NCI-H2081 (cell line): ENCODE data around the gene HSPA8.
"Not testable (repeated sequence)": the region's sequence is repeated elsewhere in the genome, so short reads cannot be mapped to it uniquely, and the experiment has no call there.

Experiments
- DNase-seq, 2 experiments: peaks; one replicate each; lab custom pipeline; 2025; lab: John Stamatoyannopoulos, UW

HSPA8 gene

DNA sequence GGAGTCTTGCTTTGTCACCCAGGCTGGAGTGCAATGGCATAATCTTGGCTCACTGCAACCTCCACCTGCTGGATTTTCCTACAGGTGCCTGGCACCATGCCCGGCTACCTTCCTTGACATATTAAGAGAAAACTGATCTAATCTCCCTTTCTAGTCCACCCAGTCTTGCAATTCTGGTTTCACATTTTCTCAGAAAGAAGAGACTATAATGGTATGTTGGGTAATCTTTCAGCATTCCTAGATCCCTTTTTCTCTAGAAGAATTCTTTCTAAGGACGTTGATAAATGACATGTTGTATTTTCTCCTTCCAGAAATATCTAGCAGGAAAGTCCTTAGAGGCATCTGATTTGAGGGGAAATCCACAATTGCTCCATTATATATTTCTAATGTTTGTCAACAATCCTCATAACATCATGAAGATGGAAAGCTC is 10.4 kb upstream of the HSPA8 start:
- peak in 1 of 2 experiments; percentile 29 for DNase-seq

DNA sequence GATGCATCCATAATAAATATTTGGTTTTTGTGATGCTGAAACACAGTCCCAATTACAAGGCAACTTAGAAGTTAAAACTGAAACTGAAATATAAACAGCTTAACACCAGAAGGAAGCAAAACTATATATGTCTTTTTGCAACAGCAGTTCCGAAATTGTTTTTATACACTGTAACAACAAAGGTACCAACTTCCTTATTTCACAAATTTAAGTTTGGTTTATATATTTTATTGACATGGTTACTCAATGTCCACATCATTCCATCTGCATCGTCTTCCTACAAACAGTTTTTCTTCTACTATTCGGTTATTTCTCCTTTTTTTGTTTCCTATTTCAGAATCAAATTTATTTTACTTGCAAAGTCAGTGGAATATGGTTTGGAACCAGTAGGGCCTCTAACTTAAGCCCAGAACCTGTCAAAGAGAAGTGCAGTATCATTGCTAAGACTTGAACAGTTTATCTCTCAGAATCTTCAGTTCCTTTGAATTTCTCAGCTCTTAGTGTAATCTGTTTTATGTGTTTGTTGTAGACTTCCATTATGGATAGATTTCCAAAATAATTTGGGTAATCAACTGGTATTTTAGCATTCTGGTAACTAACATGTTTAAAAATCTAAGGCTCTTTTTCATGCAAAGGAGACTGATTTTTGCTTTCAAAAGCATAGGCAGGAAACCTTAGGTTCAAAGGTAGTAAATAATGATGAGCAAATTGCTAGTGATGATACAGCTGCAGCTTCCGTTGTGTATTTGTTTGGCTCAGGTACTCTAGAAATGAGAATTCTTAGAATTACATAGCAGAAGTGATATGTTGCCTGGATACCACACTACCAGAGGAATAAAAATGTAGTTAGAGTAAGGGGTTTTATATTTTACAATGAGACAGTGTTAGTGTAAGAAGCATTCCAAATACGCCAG is 8.2 kb upstream of the HSPA8 start:
- DNase-seq, result no peak

DNA sequence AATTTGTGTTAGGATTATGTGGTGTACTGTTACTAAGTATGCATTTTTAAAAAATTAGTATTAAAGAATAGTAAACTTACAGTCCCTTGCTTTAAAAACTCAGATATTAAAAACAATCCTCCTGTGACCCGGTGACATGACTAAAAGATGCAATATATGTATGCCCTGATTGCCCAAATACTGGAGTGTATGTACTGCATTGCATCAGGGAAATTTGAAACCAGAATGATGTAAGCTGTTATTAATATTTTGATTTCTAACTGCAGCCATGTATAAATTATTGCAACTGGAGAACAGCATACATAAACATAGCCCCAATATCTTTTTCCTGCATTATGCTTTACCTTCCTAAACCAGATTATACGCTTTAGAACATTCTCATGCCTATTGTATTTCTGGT is 3.7 kb upstream of the HSPA8 start:
- no peak for DNase-seq

DNA sequence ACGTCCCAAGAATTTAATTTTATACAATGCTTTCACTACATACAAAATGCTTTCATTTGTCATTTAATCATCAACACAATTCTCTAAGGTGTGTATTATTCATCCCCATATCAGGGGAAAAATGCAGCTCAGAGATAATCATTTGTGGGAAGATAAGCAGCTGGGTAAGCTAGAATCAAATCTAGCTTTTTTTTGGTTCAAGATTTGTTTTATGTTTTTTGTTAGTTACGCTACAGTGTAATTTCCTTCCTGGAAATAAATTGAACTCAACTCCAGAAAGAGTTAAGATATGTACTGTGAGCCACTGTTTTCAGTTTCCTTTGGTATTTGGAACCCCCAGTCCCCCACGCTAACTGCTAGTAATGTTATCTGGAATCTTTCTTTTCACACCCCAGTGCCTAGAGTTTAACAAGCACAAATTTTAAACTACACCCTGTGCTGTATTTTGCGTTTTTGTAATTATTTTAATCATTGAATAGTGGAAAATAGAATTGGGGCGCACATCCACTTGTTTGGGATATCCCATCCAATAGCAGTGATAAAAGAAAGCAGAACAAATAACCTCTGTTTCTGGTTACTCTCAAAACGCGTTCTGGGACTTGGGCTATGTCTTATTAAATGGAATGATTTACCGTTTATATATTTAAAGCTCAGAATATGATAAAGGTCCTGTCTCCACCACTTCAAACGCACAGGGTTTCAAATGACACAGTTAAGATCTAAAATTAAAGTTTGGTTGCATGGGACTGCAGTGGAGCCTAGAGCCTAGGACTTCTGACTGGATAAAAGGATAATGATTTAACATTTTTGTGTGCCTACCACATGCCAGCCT is 2.1 kb upstream of the HSPA8 start:
- DNase-seq, result no peak

DNA sequence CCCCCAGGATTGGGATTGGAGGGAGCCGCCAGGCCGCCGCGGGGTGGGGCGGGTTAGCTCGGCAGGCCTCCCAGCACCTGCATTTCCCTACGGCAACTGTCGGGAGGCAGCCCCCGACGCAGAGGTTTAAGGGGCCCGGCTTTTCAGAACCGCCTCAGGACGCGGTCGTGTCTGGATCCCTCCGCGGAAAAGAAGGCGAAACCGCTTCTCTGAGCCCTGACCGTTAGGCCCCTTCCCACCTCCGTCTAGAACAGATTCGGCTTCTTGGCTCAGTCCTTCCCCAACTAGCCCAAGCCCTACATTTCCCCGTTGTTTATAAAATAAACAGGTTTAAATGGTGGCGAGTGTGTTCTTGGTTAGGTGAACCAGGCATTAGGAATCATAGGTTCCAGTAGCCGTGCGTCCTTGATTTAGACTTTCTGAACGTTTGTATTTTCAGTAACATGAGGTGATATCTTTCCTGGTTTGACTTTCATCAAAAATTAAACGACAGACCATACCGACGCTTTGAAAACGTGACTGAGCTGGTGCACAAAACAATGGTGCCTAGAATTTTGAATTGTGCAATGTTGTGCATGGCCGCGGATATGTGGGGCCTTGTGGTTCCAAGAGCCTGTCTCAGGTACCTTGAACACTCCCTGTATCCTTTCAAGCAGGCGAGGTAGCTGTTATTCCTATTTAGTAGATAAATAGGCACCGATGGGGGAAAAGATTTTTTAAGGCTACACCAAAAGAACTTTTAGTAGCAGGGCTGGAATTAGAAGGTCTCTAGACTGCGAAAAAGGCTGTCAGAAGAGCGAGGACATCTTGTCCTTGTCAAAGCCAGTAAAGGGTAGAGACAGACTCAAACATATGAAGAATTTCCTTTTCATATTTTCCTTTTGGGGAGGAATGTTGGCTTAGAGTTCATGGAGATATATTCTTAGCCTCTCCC is 1.2 kb upstream of the HSPA8 start:
- peak; percentile 66 to 78 for DNase-seq

DNA sequence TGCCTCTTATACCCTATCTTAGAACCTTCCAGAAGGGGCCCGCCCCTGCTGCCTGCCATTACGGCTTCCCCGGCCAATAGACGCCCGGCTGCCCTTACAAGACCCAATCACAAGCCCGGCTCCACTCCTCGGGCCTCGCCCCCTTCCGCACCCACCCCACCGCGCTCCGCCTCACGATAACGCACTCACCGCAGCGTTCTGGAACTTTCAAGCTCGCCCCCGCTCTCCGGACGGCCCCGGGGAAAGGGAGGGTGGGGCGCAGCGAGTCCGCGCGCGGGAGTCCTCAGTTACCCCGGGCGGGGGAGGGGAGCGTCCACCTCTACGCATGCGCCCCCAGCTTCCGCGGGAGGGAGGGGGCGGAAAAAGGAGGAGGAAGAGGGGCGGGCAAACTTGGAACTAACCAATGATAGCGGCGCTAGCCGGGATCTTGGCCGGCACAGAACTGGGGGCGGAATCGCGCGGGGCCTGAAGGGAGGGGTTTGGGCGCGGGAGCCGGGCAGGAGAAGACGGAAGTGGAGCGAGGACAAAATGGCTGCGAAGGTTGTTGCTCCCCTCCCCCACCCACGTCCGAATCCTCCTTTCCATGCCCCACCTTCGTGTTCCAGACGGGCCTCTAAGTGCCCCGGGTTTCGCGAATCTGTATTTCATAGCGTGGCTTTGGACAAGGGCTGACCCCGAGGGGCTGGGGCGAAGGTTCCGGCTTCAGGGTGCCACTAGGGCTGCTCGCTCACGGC is 389 bp upstream of the HSPA8 start:
- DNase-seq, result peak; percentile 100

DNA sequence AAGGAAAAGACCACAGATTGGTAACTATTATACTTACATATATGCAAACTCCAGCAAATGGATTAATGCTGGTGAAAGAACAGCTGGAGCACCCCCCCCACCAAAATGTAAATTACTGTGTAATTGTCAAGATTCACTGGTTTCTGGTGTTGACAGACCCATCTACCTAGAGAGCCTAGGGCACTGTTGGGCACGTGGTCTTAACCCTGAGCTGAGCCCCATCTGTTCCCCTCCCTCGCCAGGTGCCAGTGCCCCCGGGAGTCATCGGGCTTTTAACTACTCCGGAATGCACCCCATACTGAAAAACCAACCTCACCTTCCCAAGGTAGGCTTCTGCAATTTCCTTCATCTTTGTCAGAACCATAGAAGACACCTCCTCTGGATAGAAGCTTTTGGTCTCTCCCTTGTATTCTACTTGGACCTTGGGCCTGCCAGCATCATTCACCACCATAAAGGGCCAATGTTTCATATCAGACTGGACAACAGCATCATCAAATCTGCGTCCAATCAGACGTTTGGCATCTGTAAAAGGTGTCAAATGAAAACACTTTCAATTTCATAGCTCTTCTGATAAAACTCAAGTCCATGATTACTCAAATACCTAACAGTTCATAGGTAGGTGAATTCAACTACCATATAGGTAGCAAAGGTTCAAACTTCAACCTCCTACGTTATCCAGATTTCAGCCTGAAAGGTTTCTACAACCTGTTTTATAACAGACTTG is 1.5 kb downstream of the HSPA8 start:
- peak; percentile 36 to 57 for DNase-seq

DNA sequence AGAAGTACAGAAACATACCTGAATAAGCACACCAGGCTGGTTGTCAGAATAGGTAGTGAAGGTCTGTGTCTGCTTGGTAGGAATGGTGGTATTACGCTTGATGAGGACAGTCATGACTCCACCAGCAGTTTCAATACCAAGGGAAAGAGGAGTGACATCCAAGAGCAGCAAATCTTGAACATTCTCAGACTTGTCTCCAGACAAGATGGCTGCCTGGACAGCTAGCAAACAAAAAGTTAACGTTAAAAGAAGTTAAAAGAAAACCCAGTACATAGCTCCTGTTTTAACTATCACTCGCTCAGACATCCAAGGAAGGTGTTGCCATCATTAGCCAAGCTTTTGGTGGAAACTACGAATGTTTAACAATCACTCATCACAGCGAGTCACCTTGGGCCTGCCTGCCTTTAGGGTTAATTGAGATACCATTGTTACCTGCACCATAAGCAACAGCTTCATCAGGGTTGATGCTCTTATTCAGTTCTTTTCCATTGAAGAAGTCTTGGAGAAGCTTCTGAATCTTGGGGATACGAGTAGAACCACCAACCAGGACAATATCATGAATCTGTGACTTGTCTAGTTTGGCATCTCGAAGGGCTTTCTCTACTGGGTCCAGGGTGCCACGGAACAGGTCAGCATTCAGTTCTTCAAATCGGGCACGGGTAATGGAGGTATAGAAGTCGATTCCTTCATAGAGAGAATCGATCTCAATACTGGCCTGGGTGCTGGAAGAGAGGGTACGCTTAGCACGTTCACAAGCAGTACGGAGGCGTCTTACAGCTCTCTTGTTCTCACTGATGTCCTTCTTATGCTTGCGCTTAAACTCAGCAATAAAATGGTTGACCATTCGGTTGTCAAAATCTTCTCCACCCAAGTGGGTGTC is 2.7 kb downstream of the HSPA8 start:
- not testable (repeated sequence) for DNase-seq

DNA sequence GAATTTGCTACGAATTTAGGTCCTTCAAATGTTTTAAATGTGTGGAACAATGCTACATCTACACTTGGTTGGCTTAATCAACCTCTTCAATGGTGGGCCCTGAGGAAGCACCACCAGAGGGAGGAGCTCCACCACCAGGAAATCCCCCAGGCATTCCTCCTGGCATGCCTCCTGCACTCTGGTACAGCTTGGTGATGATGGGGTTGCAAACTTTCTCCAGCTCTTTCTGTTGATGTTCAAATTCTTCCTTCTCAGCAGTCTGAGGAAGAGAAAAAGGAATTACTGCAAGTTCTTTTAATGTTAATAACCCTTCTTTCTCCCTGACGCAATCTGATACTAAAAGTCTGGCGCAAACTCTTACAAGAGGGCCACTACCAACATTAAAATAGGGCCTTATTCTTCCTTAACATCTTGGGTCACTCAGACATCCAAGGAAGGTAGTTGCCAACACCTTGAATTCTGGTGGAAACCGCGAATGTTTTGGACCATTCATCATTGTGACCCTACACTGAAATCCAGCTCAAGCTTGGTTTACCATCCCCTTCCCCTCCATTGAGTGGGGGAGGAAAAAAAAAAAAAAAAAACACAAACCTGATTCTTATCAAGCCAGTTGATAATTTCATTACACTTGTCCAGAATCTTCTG is 4.2 kb downstream of the HSPA8 start:
- no peak for DNase-seq

DNA sequence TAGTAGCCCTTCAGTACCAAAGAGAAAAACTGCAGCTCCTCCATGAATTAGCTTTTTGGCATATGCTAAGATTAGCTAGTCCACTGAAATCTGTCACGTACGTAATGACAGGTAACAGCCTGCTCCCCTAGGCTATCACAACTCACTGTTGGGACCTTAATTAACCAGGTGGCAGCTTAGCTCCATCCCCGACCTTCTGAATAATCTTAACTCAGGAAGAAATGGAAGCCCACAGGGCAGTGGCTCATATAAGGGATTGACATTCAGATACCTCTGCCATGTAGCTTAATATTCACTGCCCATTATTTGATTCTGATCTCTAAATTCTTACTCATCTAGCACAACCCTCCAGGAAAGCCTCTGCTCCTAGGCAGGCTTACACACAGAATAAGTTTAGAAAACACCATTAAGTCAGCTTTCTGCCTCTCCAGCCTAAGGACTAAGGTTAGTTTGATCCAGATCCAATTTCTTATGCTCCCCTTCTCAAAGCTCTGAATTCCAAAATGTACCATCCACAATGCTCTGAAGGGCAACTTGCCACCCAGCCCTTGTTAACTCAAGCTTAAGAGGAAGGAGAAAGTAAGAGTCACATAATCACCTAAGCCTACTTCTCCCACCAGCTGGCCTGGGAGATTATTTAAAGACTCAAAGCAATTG is 5.0 kb downstream of the HSPA8 start:
- DNase-seq, result no peak

DNA sequence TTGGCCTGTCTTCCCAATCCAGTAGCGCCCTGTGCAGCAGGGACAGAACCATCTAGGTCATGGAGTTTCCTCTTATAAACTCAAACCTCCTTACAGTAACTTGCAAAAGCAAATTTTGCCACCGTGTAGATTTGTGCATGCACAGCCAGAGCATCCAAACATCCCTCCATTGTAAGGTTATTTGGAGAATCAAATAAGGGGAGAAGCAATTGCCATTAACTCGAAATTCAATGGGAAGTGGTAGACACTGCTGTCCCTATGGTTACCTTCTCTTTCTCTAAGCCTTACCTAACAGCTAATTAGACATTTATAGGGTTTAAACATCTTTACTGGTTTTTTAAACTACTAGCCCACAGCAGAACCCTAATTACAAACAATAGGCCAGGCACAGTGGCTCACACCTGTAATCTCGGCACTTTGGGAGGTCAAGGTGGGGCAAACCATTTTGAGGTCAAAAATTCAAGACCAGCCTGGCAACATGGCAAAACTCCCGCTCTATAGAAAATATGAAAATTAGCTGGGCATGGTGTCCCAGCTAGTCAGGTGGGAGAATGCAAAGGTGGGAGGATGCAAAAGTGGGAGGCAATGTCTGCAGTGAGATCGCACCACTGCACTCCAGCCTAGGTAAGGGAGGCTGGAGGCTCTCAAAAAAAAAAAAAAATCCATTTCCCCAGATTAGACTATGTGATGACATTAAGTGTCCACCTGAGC is 6.6 kb downstream of the HSPA8 start:
- no peak for DNase-seq

DNA sequence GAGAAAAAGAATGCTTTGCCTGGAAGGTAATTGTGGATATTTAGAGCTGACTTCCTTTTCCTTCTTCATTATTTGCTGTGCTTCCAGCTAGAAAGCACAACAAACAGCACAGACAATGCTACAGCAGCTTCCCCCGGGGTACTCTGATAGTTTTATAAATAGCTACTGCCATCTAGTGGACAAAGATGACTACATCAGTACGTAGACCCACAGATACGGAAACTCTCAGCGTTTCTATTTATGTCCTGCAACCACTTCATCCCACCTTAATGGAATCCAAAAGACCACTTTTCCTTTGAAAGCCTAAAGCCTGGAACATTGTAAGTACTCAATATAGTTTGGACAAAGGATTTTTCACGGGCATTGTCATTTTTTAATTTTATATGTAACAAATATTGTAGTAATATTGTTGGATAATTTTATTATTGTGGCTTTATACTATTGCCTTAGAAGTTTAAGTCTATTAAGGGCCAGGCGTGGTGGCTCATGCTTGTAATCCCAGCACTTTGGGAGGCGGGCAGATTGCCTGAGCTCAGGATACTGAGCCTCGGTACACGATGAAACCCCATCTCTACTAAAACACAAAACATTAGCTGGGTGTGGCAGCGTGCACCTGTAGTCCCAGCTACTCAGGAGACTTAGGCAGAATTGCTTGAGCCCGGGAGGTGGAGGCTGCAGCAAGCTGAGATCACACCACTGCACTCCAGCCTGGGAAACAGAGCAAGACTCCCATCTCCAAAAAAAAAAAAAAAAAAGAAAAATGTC is 7.5 kb downstream of the HSPA8 start:
- DNase-seq, result peak; percentile 81 to 84

DNA sequence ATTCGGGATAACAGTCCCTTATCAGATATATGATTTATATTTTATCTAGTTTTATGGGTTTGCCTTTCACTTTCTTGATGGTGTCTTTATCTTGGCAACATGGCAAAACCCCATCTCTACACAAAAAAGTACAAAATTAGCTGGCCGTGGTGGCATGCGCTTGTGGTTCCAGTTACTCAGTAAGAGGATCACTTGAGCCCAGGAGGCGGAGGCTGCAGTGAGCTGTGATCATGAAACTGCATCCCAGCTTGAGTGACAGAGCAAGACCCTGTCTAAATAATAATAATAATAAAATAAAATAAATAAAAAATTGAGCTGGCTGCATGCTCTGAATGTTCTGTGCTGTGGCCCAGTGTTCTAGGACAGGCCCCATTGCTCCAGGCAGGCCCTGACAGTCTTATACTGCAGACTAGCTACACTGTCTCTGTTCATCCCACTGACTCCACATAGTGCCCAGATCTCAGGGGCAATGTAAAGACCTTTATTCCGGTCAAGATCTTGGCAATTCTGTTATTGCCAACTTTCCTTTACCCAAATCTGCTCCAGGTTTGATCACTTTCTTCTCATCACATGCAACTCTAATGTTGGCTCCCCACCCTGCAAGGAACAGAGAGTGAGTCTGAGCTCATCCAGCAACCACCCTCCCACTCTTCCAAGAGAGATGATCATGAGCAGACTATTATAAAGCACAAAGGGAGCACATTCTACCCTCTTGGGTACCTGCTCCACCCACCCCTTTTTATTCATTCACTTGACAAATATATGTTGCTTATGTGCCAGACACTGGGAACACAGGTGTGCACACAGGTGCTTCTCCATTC is 8.8 kb downstream of the HSPA8 start:
- no peak for DNase-seq

DNA sequence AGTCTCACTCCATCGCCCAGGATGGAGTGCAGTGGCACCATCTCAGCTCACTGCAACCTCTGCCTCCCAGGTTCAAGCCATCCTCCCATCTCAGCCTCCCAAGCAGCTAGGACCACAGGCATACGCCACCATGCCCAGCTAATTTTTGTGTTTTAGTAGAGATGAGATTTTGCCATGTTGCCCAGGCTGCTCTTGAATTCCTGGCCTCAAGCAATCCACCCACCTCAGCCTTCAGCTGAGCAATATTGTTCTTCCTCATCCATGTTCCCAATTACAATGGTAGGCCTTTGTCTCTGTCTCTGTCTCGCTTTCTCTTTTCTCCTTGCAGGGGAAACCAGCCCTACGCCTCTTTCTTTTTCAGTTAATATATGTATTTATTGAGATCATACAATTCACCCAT is 10.3 kb downstream of the HSPA8 start:
- no peak for DNase-seq

DNA sequence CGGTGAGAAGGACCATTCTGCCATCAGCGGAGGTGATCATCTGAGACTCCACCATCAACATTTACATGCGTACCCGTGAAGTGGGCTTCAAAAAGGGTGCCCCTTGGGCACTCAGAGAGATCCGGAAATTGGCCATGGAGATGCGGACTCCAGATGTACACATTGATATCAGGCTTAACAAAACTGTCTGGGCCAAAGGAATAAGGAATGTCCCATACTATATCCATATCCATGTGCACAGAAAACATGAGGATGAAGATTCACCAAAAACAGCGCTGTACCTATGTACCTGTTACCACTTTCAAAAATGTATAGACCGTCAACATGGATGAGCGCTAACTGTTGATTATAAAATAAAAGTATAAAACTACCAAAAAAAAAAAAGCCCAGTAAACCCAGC is 10.8 kb downstream of the HSPA8 start:
- DNase-seq, result no peak

DNA sequence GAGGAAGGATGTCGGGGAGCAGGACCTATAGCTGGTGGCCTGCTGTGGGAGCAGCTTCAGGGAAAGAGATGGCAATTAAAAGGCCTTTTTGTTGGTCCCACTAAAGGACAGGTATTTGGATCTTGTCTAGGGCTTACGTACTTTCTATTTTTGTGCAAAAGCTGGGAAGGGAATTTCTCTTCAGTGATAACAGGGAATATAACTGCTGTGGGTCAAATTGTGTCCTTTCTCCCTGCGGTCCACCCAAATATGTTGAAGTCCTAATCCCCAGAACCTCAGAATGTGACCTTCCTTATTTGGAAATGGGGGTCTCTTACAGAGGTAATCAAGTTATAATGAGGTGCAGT is 14.0 kb downstream of the HSPA8 start:
- DNase-seq, result no peak
